H1 (cell line): ENCODE results near the gene PACS1. TPM values are rescaled to one million over a fixed set of nuclear protein-coding genes. Genes with fewer than 3 reads are reported as not detected.

ENCODE experiments used
- CTCF ChIA-PET: fragments of 300-600 bp; sonication (Branson Sonifier 250); formaldehyde crosslinking; loops from one replicate; lab custom pipeline; 2021; ENCODE audit not compliant: partially characterized antibody; lab: Charles Lee
- POLR2A ChIA-PET: fragments of 300-600 bp; sonication (Branson Sonifier 250); formaldehyde crosslinking; loops from one replicate; lab custom pipeline; 2021; ENCODE audit warnings: inconsistent platforms; ENCODE audit not compliant: partially characterized antibody; lab: Charles Lee
- DNase-seq, 2 experiments: peaks; one replicate each; pipeline versions ENCODE4 v3.0.0 to v3.0.0-alpha.2; 2010 to 2022; ENCODE audit warnings: low spot score in 2 of 2, low read depth in 1 of 2, mixed read lengths in 1 of 2
- FAIRE-seq: peaks from 2 replicates; lab custom pipeline; 2011; peaks lifted over from hg19 to GRCh38; lab: Jason Lieb, UNC
- H2AFZ ChIP-seq: 2 replicates; pipeline ENCODE4 v1.8.1; 2012; ENCODE audit warnings: low read length, inconsistent platforms
- H2AK5ac ChIP-seq: 2 replicates; pipeline ENCODE4 v1.6.1; 2013; ENCODE audit warnings: low read depth, low read length
- H2BK120ac ChIP-seq: replicated peaks from 2 replicates; pipeline ENCODE3; 2013; ENCODE audit warnings: low read depth, low read length, inconsistent platforms
- H2BK12ac ChIP-seq: 2 replicates; pipeline ENCODE4 v1.6.1; 2013; ENCODE audit warnings: low read depth, low read length
- H2BK15ac ChIP-seq: 2 replicates; pipeline ENCODE4 v1.6.1; 2013; ENCODE audit warnings: low read length
- H2BK20ac ChIP-seq: 2 replicates; pipeline ENCODE4 v1.6.1; 2013; ENCODE audit warnings: low read length
- H2BK5ac ChIP-seq: 2 replicates; pipeline ENCODE4 v1.6.1; 2013; ENCODE audit warnings: low read depth, low read length
- H3K14ac ChIP-seq: 2 replicates; pipeline ENCODE4 v1.6.1; 2013; ENCODE audit warnings: inconsistent platforms; ENCODE audit not compliant: insufficient read length
- H3K18ac ChIP-seq: 2 replicates; pipeline ENCODE4 v1.6.1; 2013; ENCODE audit warnings: low read length; ENCODE audit errors: extremely low read depth
- H3K23ac ChIP-seq: 2 replicates; pipeline ENCODE4 v1.6.1; 2013; ENCODE audit warnings: inconsistent platforms; ENCODE audit not compliant: insufficient read length
- H3K23me2 ChIP-seq: 2 replicates; pipeline ENCODE4 v1.6.1; 2013; ENCODE audit warnings: low read depth, low read length
- H3K27ac ChIP-seq: 2 replicates; pipeline ENCODE4 v1.6.1; 2011; ENCODE audit warnings: low read depth, low read length, inconsistent platforms
- H3K27me3 ChIP-seq, 4 experiments: replicated peaks in 1 of 4; 1 replicate in 1 of 4; 2 replicates in 3 of 4; pipeline versions ENCODE4 v1.6.1 to v1.8.1; 2011 to 2013; ENCODE audit warnings: low read length in 3 of 4, mild to moderate bottlenecking in 3 of 4, inconsistent platforms in 2 of 4, mixed read lengths in 2 of 4, moderate library complexity in 1 of 4; ENCODE audit not compliant: control insufficient read depth in 3 of 4, insufficient read depth in 3 of 4; ENCODE audit errors: extremely low read depth in 1 of 4
- H3K36me3 ChIP-seq, 4 experiments: 2 replicates each; pipeline versions ENCODE4 v1.6.1 to v1.8.1; 2011 to 2013; ENCODE audit warnings: mild to moderate bottlenecking in 4 of 4, low read length in 3 of 4, moderate library complexity in 2 of 4, control low read depth in 1 of 4, inconsistent platforms in 1 of 4; ENCODE audit not compliant: insufficient read depth in 4 of 4, control insufficient read depth in 2 of 4
- H3K4ac ChIP-seq: replicated peaks from 2 replicates; pipeline ENCODE3; 2013; ENCODE audit warnings: low read length, low read depth, mixed read lengths, inconsistent platforms; ENCODE audit not compliant: insufficient read length
- H3K4me1 ChIP-seq, 4 experiments: replicated peaks in 1 of 4; 1 replicate in 1 of 4; 2 replicates in 3 of 4; pipeline versions ENCODE4 v1.6.1 to v1.8.1; 2011 to 2013; ENCODE audit warnings: low read length in 3 of 4, inconsistent platforms in 2 of 4, mixed read lengths in 1 of 4; ENCODE audit not compliant: insufficient read depth in 4 of 4, control insufficient read depth in 3 of 4
- H3K4me2 ChIP-seq, 2 experiments: 2 replicates each; pipeline versions ENCODE4 v1.6.1 to v1.8.1; 2011 to 2013; ENCODE audit warnings: low read depth in 2 of 2, low read length in 2 of 2, control low read depth in 1 of 2, inconsistent platforms in 1 of 2, mild to moderate bottlenecking in 1 of 2; ENCODE audit not compliant: insufficient read depth in 1 of 2
- H3K4me3 ChIP-seq, 4 experiments: fragments of 200-600, 300-600 bp in 1 of 4; sonication (generic), shearing (Covaris generic), sonication (Bioruptor Twin) in 1 of 4; 2 replicates each; pipeline versions ENCODE4 v1.5.1 to v1.8.1; 2011 to 2016; ENCODE audit warnings: low read length in 4 of 4, low read depth in 3 of 4, control low read depth in 2 of 4, inconsistent platforms in 2 of 4, mild to moderate bottlenecking in 2 of 4, mixed read lengths in 1 of 4, moderate library complexity in 1 of 4; ENCODE audit not compliant: insufficient read depth in 2 of 4; ENCODE audit errors: extremely low read depth in 1 of 4
- H3K56ac ChIP-seq: replicated peaks from 2 replicates; pipeline ENCODE3; 2013; ENCODE audit warnings: low read depth, mild to moderate bottlenecking, mixed read lengths, low read length, inconsistent platforms; ENCODE audit not compliant: insufficient read length
- H3K79me1 ChIP-seq: 2 replicates; pipeline ENCODE4 v1.6.1; 2013; ENCODE audit warnings: low read depth, low read length, control low read depth
- H3K79me2 ChIP-seq, 2 experiments: 2 replicates each; pipeline versions ENCODE4 v1.6.1 to v1.8.1; 2012 to 2013; ENCODE audit warnings: low read length in 2 of 2, mild to moderate bottlenecking in 2 of 2, inconsistent platforms in 1 of 2; ENCODE audit not compliant: insufficient read depth in 2 of 2, control insufficient read depth in 1 of 2
- H3K9ac ChIP-seq, 4 experiments: replicated peaks in 1 of 4; 1 replicate in 1 of 4; 2 replicates in 3 of 4; pipeline versions ENCODE4 v1.6.1 to v1.8.1; 2011 to 2013; ENCODE audit warnings: low read depth in 3 of 4, low read length in 3 of 4, control low read depth in 2 of 4, mild to moderate bottlenecking in 2 of 4, moderate library complexity in 2 of 4, inconsistent platforms in 1 of 4; ENCODE audit errors: extremely low read depth in 1 of 4
- H3K9me3 ChIP-seq, 2 experiments: 2 replicates each; pipeline versions ENCODE4 v1.6.1 to v1.8.1; 2012 to 2013; ENCODE audit warnings: mild to moderate bottlenecking in 2 of 2, moderate library complexity in 2 of 2, control low read depth in 1 of 2, inconsistent platforms in 1 of 2, low read depth in 1 of 2, low read length in 1 of 2, mixed read lengths in 1 of 2; ENCODE audit not compliant: insufficient read depth in 2 of 2
- H4K20me1 ChIP-seq, 2 experiments: replicated peaks in 1 of 2; 2 replicates each; pipeline versions ENCODE3 to v1.8.1; 2011 to 2013; ENCODE audit warnings: inconsistent platforms in 2 of 2, low read length in 2 of 2, mild to moderate bottlenecking in 1 of 2; ENCODE audit not compliant: insufficient read depth in 2 of 2, control insufficient read depth in 1 of 2
- H4K5ac ChIP-seq: 2 replicates; pipeline ENCODE4 v1.6.1; 2013; ENCODE audit warnings: low read length, low read depth, mixed read lengths, inconsistent platforms; ENCODE audit not compliant: insufficient read length
- H4K8ac ChIP-seq: 2 replicates; pipeline ENCODE4 v1.8.0; 2013; ENCODE audit warnings: mild to moderate bottlenecking, moderate library complexity, low read length, inconsistent platforms; ENCODE audit not compliant: insufficient read depth; ENCODE audit errors: extremely low read depth
- H4K91ac ChIP-seq: replicated peaks from 2 replicates; pipeline ENCODE3; 2013; ENCODE audit warnings: low read length, mixed read lengths, inconsistent platforms; ENCODE audit not compliant: insufficient read length
- CEBPB ChIP-seq: IDR thresholded peaks from 2 replicates; pipeline ENCODE4 v1.6.1; 2012; ENCODE audit warnings: low read depth, low read length
- EP300 ChIP-seq, 2 experiments: IDR thresholded peaks; 1 replicate in 1 of 2; 2 replicates in 1 of 2; pipeline ENCODE4 v1.6.1; 2011 to 2012; ENCODE audit warnings: low read depth in 2 of 2, low read length in 2 of 2, mild to moderate bottlenecking in 2 of 2, borderline replicate concordance in 1 of 2, inconsistent platforms in 1 of 2, moderate library complexity in 1 of 2
- GABPA ChIP-seq: IDR thresholded peaks from 2 replicates; pipeline ENCODE4 v1.6.1; 2011; ENCODE audit warnings: mild to moderate bottlenecking, low read length, moderate library complexity, borderline replicate concordance; ENCODE audit not compliant: insufficient read depth
- HDAC6 ChIP-seq: IDR thresholded peaks from one replicate; pipeline ENCODE4 v1.7.1; 2012; ENCODE audit warnings: low read depth, mild to moderate bottlenecking, inconsistent platforms, low read length, moderate library complexity
- KDM4A ChIP-seq: IDR thresholded peaks from one replicate; pipeline ENCODE4 v1.7.1; 2012; ENCODE audit warnings: low read depth, mild to moderate bottlenecking, moderate library complexity, low read length, inconsistent platforms; ENCODE audit not compliant: severe bottlenecking
- SAP30 ChIP-seq: fragments of 300-600 bp; sonication (generic); IDR thresholded peaks from 2 replicates; pipeline ENCODE4 v1.7.1; 2012; ENCODE audit warnings: low read length, moderate library complexity, mild to moderate bottlenecking, inconsistent platforms; ENCODE audit not compliant: insufficient read depth, insufficient replicate concordance
- WGBS, 2 experiments: shearing (Covaris generic) in 1 of 2; methylation state at CpG; one replicate each; pipeline versions ENCODE4 v1.1.6 to v1.1.7; 2013 to 2015; ENCODE audit warnings: low lambda C conversion rate in 2 of 2, mixed read lengths in 2 of 2, inconsistent platforms in 1 of 2, low coverage in 1 of 2, missing lambda C conversion rate in 1 of 2; ENCODE audit not compliant: insufficient replicate concordance in 2 of 2, insufficient coverage in 1 of 2, insufficient read length in 1 of 2; ENCODE audit errors: extremely low coverage in 1 of 2, missing lambda C conversion rate in 1 of 2; 5-methylcytosine and 5-hydroxymethylcytosine counted together
- polyA plus RNA-seq, 7 experiments: library from polyadenylated mRNA; depleted of rRNA in 3 of 7; stranded (reverse) in 5 of 7; unstranded in 2 of 7; fragments of >200 nt in 5 of 7; fragments of 200-250 nt in 2 of 7; gene quantifications; 1 replicate in 5 of 7; 2 replicates in 1 of 7; 4 replicates in 1 of 7; pipeline versions ENCODE4 v1.2.1 to v1.2.3, GENCODE V29; 2011 to 2013; ENCODE audit warnings: missing spikeins in 2 of 7, mixed read lengths in 2 of 7
- total RNA-seq: library from RNA; stranded (reverse); fragmentation: NEBNext Ultra II Directional; extraction: Animal tissue kit (Norgen Biotek cat#: 25700); gene quantifications from 2 replicates; pipeline ENCODE4 v1.2.1, GENCODE V29; 2021
- TF ChIP-seq, protein P1 (sequence below): IDR thresholded peaks from 2 replicates; pipeline ENCODE4 v1.6.1; 2012; ENCODE audit warnings: inconsistent platforms
- TF ChIP-seq, protein P2 (sequence below): IDR thresholded peaks from 2 replicates; pipeline ENCODE4 v1.6.1; 2011; ENCODE audit warnings: low read length, improper control_type of control experiment

PACS1 gene
- total and polyA plus RNA-seq, 2 of the 8 experiments (the other 6 are each of a cell fraction or from before 2014, with no cell fraction given) = 11.5 to 36.0 TPM

GRCh38 chr11:66051766-66052663 is 18.1 kb upstream of the PACS1 start, which contains the start of gene SF3B2:
Gene SF3B2, plus strand, starts transcription at chr11:66052364. Its CDS starts 21 bp downstream, at chr11:66052385.
- peaks cover 10 to 33% of the 10 kb centered on the region in 2 experiments for H3K79me2 ChIP-seq
- no peaks in the 10 kb centered on the region for H3K9me3 ChIP-seq
- peak within 1 kb of the TSS; percentile 70 to 93 (median 92) for H3K9ac ChIP-seq
- peak within 1 kb of the TSS; percentile 85 for H3K27ac ChIP-seq
- no peak within 1 kb of the TSS for H2BK120ac ChIP-seq
- H2BK5ac ChIP-seq = peak within 1 kb of the TSS; percentile 72
- ChIA-PET POLR2A (interaction anchor here (0.6 to 13.4 kb wide), 19 partner anchors 9 to 399 kb away, joined by 3 to 150 read pairs (median 4); partner anchors contain the start of genes BANF1, CCDC85B, EIF1AD and FIBP), CTCF (interaction anchor here (0.6 to 12.0 kb wide), 12 partner anchors 7 to 398 kb away, joined by 3 to 144 read pairs (median 4); partner anchors contain the start of gene MUS81)
- no peak for FAIRE-seq
- H3K14ac ChIP-seq = peak within 1 kb of the TSS; percentile 27
- H4K20me1 ChIP-seq = peaks cover 0 to 7% of the 10 kb centered on the region in 2 experiments
- no peak within 1 kb of the TSS for H2BK20ac ChIP-seq
- H3K23ac ChIP-seq = no peak within 1 kb of the TSS
- H3K4me3 ChIP-seq = peak within 1 kb of the TSS; percentile 97 to 99 (median 98)
- H3K56ac ChIP-seq = peak within 1 kb of the TSS; percentile 91
- H3K79me1 ChIP-seq = peaks cover 16% of the 10 kb centered on the region
- H3K27me3 ChIP-seq = no peaks in the 10 kb centered on the region
- H3K23me2 ChIP-seq = peaks cover 14% of the 10 kb centered on the region; the same call in 1 of the 2 replicates
- H3K36me3 ChIP-seq = peaks cover 13 to 28% (median 20%) of the 10 kb centered on the region in 4 experiments
- H3K18ac ChIP-seq = peak within 1 kb of the TSS; percentile 78
- H3K4ac ChIP-seq = peak within 1 kb of the TSS; percentile 87
- peak within 1 kb of the TSS; percentile 33 for H2AK5ac ChIP-seq
- H2BK15ac ChIP-seq = peak within 1 kb of the TSS; percentile 66; the same call in 1 of the 2 replicates
- DNase-seq = peak; percentile 90 to 96
- H3K4me1 ChIP-seq = peaks cover 0 to 24% (median 19%) of the 10 kb centered on the region in 4 experiments; a peak in 6 of 7 replicates
- peak within 1 kb of the TSS; percentile 93 for H2BK12ac ChIP-seq
- H3K4me2 ChIP-seq = peak within 1 kb of the TSS; percentile 94 to 99
- 1% methylated on average over 65 of the region's 84 CpGs; no CpG with 5 or more reads in 1 of the 2 experiments for WGBS, 2 experiments
- peak within 1 kb of the TSS; percentile 90 for H4K91ac ChIP-seq
- H2AFZ ChIP-seq = peak within 1 kb of the TSS; percentile 86; the same call in 1 of the 2 replicates
- H4K8ac ChIP-seq = peak within 1 kb of the TSS; percentile 98; the same call in 1 of the 2 replicates
- H4K5ac ChIP-seq = peak within 1 kb of the TSS; percentile 96
- TF ChIP-seq GABPA = peak; percentile 96
- peak; percentile 70 for TF ChIP-seq KDM4A
- TF ChIP-seq SAP30 = no peak
- TF ChIP-seq, protein P1, sequence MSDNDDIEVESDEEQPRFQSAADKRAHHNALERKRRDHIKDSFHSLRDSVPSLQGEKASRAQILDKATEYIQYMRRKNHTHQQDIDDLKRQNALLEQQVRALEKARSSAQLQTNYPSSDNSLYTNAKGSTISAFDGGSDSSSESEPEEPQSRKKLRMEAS = 0 out of 2 replicates have a peak, but pooled peaks have one; percentile 47
- TF ChIP-seq, protein P2, sequence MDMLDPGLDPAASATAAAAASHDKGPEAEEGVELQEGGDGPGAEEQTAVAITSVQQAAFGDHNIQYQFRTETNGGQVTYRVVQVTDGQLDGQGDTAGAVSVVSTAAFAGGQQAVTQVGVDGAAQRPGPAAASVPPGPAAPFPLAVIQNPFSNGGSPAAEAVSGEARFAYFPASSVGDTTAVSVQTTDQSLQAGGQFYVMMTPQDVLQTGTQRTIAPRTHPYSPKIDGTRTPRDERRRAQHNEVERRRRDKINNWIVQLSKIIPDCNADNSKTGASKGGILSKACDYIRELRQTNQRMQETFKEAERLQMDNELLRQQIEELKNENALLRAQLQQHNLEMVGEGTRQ = no peak
- no peak for TF ChIP-seq CEBPB
- TF ChIP-seq EP300 (IDR thresholded peaks at IDR 0.05; ENCODE audit: borderline replicate concordance in 1 of 2, low read depth in 2 of 2, low read length in 2 of 2) = peak in 1 of 2 experiments; percentile 33; a peak in 1 of 3 replicates
- no peak for TF ChIP-seq HDAC6
